ENCODE measurements around the gene NPNT. TPM values are rescaled to one million over a fixed set of nuclear protein-coding genes. Genes with fewer than 3 reads are reported as not detected.

The NPNT gene
- total RNA-seq, 1 donor from 2014 or later, result 3.1 TPM

GRCh38 chr4:105991726-105992125 is 96.5 kb downstream of the NPNT start:
- no peak for FAIRE-seq
- peak overlapping the region; percentile 1 for H3K27ac Mint-ChIP-seq (ENCODE audit: unreplicated experiment)

GRCh38 chr4:105992641-105993305 is 97.5 kb downstream of the NPNT start:
- FAIRE-seq, result no peak
- Histone ChIP-seq H3K9ac (ENCODE audit: low read length) (no peak overlapping the region), H3K9me3 (ENCODE audit: insufficient read depth, low read depth, low read length) (no peaks in the 10 kb centered on the region), H3K79me2 (ENCODE audit: insufficient read depth, low read length) (no peaks in the 10 kb centered on the region), H3K36me3 (ENCODE audit: insufficient read depth, low read length) (no peaks in the 10 kb centered on the region), H3K27me3 (ENCODE audit: insufficient read depth, low read length) (no peaks in the 10 kb centered on the region), H3K27ac (ENCODE audit: low read depth, low read length) (no peak overlapping the region), H3K4me3 (ENCODE audit: insufficient read depth, low read depth, low read length) (no peak overlapping the region), H2AFZ (ENCODE audit: low read depth, low read length) (no peak overlapping the region), H3K4me2 (ENCODE audit: low read length) (no peak overlapping the region), H3K4me1 (ENCODE audit: insufficient read depth, low read length) (peaks cover 6% of the 10 kb centered on the region), H4K20me1 (ENCODE audit: insufficient read depth, low read length) (no peaks in the 10 kb centered on the region)
- Mint-ChIP-seq H3K4me1 (ENCODE audit: low read depth, unreplicated experiment) (peaks cover 13% of the 10 kb centered on the region), H3K36me3 (ENCODE audit: low read depth, unreplicated experiment) (no peaks in the 10 kb centered on the region), H3K4me3 (ENCODE audit: unreplicated experiment) (no peak overlapping the region), H3K27ac (ENCODE audit: unreplicated experiment) (peak overlapping the region; percentile 41), H3K27me3 (ENCODE audit: low read depth, unreplicated experiment) (peaks cover 8% of the 10 kb centered on the region), H3K9me3 (ENCODE audit: unreplicated experiment) (peaks cover 5% of the 10 kb centered on the region)
- peak; percentile 14 for DNase-seq (ENCODE audit: low read depth)
- TF ChIP-seq EZH2 (IDR thresholded peaks at IDR 0.05; ENCODE audit: insufficient read depth, low read length) (no peak), CTCF (IDR thresholded peaks at IDR 0.05; ENCODE audit: insufficient read depth, low read depth, low read length) (no peak)

More at GRCh38 chr4:105991726-105992125, 96.5 kb downstream of the NPNT start:
- no peaks in the 10 kb centered on the region for H3K27me3 ChIP-seq (ENCODE audit: insufficient read depth, low read length)
- Mint-ChIP-seq H3K4me3 (ENCODE audit: unreplicated experiment) (no peak overlapping the region), H3K4me1 (ENCODE audit: low read depth, unreplicated experiment) (peaks cover 13% of the 10 kb centered on the region), H3K36me3 (ENCODE audit: low read depth, unreplicated experiment) (no peaks in the 10 kb centered on the region), H3K27me3 (ENCODE audit: low read depth, unreplicated experiment) (peaks cover 8% of the 10 kb centered on the region), H3K9me3 (ENCODE audit: unreplicated experiment) (peaks cover 7% of the 10 kb centered on the region)
- H3K27ac ChIP-seq (ENCODE audit: low read depth, low read length), result no peak overlapping the region
- H3K79me2 ChIP-seq (ENCODE audit: insufficient read depth, low read length), result no peaks in the 10 kb centered on the region
- DNase-seq (ENCODE audit: low read depth), result no peak
- H3K4me1 ChIP-seq (ENCODE audit: insufficient read depth, low read length), result peaks cover 6% of the 10 kb centered on the region
- no peak overlapping the region for H3K4me3 ChIP-seq (ENCODE audit: insufficient read depth, low read depth, low read length)
- H2AFZ ChIP-seq (ENCODE audit: low read depth, low read length), result no peak overlapping the region
- no peaks in the 10 kb centered on the region for H3K36me3 ChIP-seq (ENCODE audit: insufficient read depth, low read length)
- TF ChIP-seq CTCF (IDR thresholded peaks at IDR 0.05; ENCODE audit: insufficient read depth, low read depth, low read length) (no peak), EZH2 (IDR thresholded peaks at IDR 0.05; ENCODE audit: insufficient read depth, low read length) (no peak)
- H3K9ac ChIP-seq (ENCODE audit: low read length), result no peak overlapping the region
- H3K9me3 ChIP-seq (ENCODE audit: insufficient read depth, low read depth, low read length), result no peaks in the 10 kb centered on the region
- H4K20me1 ChIP-seq (ENCODE audit: insufficient read depth, low read length), result no peaks in the 10 kb centered on the region
- no peak overlapping the region for H3K4me2 ChIP-seq (ENCODE audit: low read length)

- Mint-ChIP-seq H3K4me3 (ENCODE audit: unreplicated experiment) (no peak overlapping the region), H3K4me1 (ENCODE audit: low read depth, unreplicated experiment) (peaks cover 16% of the 10 kb centered on the region), H3K9me3 (ENCODE audit: unreplicated experiment) (no peaks in the 10 kb centered on the region), H3K36me3 (ENCODE audit: low read depth, unreplicated experiment) (no peaks in the 10 kb centered on the region), H3K27ac (ENCODE audit: unreplicated experiment) (no peak overlapping the region), H3K27me3 (ENCODE audit: low read depth, unreplicated experiment) (peaks cover 11% of the 10 kb centered on the region)
- Histone ChIP-seq H3K4me1 (ENCODE audit: insufficient read depth, low read length) (peaks cover 6% of the 10 kb centered on the region), H3K9me3 (ENCODE audit: insufficient read depth, low read depth, low read length) (no peaks in the 10 kb centered on the region), H3K9ac (ENCODE audit: low read length) (no peak overlapping the region), H4K20me1 (ENCODE audit: insufficient read depth, low read length) (no peaks in the 10 kb centered on the region), H3K79me2 (ENCODE audit: insufficient read depth, low read length) (no peaks in the 10 kb centered on the region), H2AFZ (ENCODE audit: low read depth, low read length) (no peak overlapping the region), H3K27ac (ENCODE audit: low read depth, low read length) (no peak overlapping the region), H3K4me3 (ENCODE audit: insufficient read depth, low read depth, low read length) (no peak overlapping the region), H3K4me2 (ENCODE audit: low read length) (no peak overlapping the region), H3K36me3 (ENCODE audit: insufficient read depth, low read length) (no peaks in the 10 kb centered on the region), H3K27me3 (ENCODE audit: insufficient read depth, low read length) (no peaks in the 10 kb centered on the region)
- DNase-seq (ENCODE audit: low read depth), result no peak
- TF ChIP-seq CTCF (IDR thresholded peaks at IDR 0.05; ENCODE audit: insufficient read depth, low read depth, low read length) (no peak), EZH2 (IDR thresholded peaks at IDR 0.05; ENCODE audit: insufficient read depth, low read length) (no peak)
- FAIRE-seq, result no peak
Measured at GRCh38 chr4:105994061-105994460, 98.8 kb downstream of the NPNT start.
